ENCODE results near the gene ZBTB21. TPM values are rescaled to one million over a fixed set of nuclear protein-coding genes. Genes with fewer than 3 reads are reported as not detected.

Gene ZBTB21
- total and polyA plus RNA-seq, 9 of the 15 experiments (the other 6 are each of a cell fraction or from before 2014, with no cell fraction given), result 2.2 to 15.2 (median 8.7) TPM

DNA sequence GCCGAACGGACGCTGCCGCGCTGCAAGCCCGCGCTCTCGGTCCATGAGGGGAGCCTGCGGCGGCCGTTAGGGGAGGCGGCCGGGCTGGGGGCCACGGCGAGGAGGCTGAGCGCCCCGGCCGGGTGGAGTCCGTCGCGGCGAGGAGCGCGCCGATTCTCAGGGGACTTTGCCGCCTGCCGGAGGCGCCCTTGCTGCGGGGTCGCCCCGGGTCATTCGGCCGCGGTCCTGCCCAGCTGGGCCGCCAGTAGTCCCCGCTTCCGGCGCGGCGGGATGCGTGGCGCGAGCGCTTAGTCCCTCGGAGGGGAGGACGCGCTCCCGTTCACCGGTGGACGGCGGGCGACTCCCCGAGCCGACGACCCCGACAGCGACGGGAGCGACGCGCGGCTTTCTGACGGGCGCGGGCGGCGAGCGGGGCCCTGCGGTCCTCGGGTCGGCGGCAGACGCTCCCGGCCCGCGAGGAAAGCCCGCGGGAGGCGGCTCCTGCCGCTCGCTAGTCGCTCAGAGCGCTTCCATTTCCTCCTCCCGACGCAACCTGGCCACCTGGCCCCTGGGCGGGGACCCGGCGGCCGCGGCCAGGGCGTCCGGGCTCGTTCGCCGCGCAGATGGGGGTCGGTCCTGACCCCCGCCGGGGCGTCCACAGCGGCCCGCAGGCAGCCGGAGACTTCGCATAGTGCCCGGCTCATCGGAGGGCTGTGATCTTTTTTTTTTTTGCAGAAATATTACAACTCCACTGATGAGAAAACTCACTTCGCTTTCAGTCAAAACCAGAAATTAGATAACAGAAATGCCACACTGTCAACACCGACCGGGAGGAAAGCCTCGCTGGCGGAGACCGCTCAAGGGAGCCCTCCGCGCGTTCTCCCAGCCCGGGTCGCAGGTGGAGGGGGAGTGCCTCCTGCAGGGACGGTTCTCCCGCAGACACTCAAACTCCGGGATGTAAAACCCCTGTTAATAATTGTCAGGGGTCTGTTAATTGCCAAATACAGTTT lies 641 bp upstream of the ZBTB21 start (continued):
- TF ChIP-seq RBM39 (optimal IDR thresholded peaks at IDR 0.05; ENCODE audit: low read depth, low read length) (no peak), ERF (CRISPR knock-in tag; IDR thresholded peaks at IDR 0.05) (0 out of 2 replicates have a peak, but pooled peaks have one; percentile 19), ZNF668 (CRISPR knock-in tag; IDR thresholded peaks at IDR 0.05) (no peak), ZNF75A (CRISPR knock-in tag; IDR thresholded peaks at IDR 0.05) (no peak), ZSCAN29 (IDR thresholded peaks at IDR 0.05) (no peak), FOSL1 (tag; conservative IDR thresholded peaks at IDR 0.05) (peak; percentile 56; the same call in 1 of the 2 replicates), SMAD1 (IDR thresholded peaks at IDR 0.05; ENCODE audit: low read depth, low read length, partially characterized antibody) (no peak), RBM34 (IDR thresholded peaks at IDR 0.05; ENCODE audit: borderline replicate concordance, insufficient read depth, low read length) (0 out of 2 replicates have a peak, but pooled peaks have one; percentile 40), JUNB (CRISPR knock-in tag; conservative IDR thresholded peaks at IDR 0.05) (no peak), NFATC3 (IDR thresholded peaks at IDR 0.05) (no peak)
- TF ChIP-seq, protein P1, sequence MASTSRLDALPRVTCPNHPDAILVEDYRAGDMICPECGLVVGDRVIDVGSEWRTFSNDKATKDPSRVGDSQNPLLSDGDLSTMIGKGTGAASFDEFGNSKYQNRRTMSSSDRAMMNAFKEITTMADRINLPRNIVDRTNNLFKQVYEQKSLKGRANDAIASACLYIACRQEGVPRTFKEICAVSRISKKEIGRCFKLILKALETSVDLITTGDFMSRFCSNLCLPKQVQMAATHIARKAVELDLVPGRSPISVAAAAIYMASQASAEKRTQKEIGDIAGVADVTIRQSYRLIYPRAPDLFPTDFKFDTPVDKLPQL (IDR thresholded peaks at IDR 0.05; ENCODE audit: extremely low read depth, insufficient read length), result no peak
- TF ChIP-seq, protein P2, sequence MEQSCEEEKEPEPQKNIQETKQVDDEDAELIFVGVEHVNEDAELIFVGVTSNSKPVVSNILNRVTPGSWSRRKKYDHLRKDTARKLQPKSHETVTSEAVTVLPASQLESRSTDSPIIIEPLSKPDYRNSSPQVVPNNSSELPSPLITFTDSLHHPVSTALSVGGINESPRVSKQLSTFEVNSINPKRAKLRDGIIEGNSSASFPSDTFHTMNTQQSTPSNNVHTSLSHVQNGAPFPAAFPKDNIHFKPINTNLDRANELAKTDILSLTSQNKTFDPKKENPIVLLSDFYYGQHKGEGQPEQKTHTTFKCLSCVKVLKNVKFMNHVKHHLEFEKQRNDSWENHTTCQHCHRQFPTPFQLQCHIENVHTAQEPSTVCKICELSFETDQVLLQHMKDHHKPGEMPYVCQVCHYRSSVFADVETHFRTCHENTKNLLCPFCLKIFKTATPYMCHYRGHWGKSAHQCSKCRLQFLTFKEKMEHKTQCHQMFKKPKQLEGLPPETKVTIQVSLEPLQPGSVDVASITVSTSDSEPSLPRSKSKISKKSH (CRISPR knock-in tag; IDR thresholded peaks at IDR 0.05), result no peak
- TF ChIP-seq, protein P3, sequence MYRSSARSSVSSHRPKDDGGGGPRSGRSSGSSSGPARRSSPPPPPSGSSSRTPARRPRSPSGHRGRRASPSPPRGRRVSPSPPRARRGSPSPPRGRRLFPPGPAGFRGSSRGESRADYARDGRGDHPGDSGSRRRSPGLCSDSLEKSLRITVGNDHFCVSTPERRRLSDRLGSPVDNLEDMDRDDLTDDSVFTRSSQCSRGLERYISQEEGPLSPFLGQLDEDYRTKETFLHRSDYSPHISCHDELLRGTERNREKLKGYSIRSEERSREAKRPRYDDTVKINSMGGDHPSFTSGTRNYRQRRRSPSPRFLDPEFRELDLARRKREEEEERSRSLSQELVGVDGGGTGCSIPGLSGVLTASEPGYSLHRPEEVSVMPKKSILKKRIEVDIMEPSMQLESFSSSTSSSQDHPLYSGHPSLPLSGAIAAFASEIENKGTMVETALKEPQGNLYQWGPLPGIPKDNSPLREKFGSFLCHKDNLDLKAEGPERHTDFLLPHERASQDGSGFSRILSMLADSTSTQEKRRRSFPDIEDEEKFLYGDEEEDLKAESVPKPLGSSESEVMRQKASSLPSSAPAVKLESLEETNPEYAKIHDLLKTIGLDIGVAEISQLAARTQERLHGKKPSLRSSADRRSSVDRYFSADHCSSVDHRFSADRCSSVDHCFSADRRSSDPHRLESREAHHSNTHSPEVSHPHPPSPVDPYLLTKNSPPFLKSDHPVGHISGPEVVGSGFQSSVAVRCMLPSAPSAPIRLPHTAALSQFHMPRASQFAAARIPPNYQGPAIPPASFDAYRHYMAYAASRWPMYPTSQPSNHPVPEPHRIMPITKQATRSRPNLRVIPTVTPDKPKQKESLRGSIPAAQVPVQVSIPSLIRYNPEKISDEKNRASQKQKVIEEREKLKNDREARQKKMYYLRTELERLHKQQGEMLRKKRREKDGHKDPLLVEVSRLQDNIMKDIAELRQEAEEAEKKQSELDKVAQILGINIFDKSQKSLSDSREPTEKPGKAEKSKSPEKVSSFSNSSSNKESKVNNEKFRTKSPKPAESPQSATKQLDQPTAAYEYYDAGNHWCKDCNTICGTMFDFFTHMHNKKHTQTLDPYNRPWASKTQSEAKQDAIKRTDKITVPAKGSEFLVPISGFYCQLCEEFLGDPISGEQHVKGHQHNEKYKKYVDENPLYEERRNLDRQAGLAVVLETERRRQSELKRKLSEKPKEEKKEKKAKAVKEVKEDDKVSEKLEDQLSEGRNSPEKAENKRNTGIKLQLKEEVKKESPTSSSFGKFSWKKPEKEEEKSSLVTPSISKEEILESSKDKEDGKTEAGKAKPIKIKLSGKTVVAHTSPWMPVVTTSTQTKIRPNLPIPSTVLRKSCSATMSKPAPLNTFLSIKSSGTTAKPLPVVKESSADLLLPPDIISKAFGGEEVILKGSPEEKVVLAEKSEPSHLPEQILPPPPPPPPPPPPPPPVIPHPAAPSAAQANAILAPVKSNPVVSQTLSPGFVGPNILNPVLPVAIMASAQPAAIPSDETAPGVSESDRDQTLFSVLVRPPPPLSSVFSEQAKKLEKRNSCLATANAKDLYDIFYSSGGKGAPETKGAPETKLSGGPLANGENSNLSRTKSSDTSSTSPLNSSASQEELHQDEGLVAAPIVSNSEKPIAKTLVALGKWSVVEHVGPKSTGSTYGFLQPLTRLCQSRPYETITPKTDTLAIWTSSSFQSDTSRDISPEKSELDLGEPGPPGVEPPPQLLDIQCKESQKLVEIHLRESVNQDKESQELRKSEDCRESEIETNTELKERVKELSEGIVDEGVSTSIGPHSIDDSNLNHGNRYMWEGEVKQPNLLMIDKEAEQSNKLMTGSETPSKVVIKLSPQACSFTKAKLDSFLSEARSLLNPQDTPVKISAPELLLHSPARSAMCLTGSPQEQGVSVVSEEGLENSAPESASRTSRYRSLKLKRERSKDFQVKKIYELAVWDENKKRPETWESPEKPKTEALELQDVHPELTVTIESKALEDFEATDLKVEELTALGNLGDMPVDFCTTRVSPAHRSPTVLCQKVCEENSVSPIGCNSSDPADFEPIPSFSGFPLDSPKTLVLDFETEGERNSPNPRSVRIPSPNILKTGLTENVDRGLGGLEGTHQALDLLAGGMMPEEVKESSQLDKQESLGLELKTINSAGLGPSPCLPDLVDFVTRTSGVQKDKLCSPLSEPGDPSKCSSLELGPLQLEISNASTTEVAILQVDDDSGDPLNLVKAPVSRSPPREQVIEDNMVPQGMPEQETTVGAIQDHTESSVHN (IDR thresholded peaks at IDR 0.05; ENCODE audit: borderline replicate concordance in 1 of 2, low read depth in 1 of 2), result no peak
- TF ChIP-seq, protein P4, sequence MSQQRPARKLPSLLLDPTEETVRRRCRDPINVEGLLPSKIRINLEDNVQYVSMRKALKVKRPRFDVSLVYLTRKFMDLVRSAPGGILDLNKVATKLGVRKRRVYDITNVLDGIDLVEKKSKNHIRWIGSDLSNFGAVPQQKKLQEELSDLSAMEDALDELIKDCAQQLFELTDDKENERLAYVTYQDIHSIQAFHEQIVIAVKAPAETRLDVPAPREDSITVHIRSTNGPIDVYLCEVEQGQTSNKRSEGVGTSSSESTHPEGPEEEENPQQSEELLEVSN (IDR thresholded peaks at IDR 0.05; ENCODE audit: borderline replicate concordance in 1 of 2, extremely low read depth in 1 of 2, insufficient read depth in 1 of 2, insufficient read length in 1 of 2, low read depth in 1 of 2, low read length in 1 of 2, poor library complexity in 1 of 2, severe bottlenecking in 1 of 2), result peak; percentile 71 to 94

Measured in K562 (cell line).